Hematopoietic multipotent progenitor cell treated with erythropoietin and hydrocortisone succinate and interleukin-3 and kit ligand, for 17 days (in vitro differentiated cells): ENCODE data around the gene DPP8.

Source experiments
- DNase-seq: peaks from one replicate; pipeline ENCODE4 v3.0.0-alpha.2; 2015; ENCODE audit warnings: low spot score

The DPP8 gene

DNA sequence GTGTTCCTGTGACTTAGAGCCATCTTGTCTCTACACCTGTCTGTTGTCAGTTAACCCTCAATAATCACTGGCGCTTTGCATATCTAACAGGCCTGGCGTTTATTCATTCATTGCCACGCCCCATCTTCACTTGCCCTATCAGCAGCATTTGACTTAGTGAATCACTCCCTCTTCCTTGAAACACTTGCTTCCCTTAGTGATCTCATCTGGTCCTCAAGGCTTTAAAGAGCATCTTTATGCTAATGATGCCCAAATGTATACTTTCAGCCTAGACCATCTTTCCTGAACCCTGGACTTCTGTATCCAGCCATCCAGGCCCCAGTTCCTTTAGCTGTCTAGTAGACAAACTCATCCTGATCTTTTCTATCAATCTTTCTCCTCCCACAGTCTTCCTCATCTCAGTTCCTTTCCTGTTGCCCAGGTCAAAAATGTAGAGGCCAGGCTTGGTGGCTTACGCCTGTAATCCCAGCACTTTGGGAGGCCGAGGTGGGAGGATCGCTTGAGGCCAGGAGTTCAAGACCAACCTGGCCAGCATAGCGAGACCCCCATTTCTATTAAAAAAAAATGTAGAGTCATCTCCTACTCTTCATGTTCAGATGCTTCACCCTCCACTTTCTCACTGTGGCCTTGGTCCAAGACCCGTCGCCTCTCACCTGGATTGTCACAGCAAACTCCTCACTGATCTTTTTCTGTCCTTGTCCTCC, 93.4 kb downstream of the DPP8 start:
- DNase-seq = no peak

DNA sequence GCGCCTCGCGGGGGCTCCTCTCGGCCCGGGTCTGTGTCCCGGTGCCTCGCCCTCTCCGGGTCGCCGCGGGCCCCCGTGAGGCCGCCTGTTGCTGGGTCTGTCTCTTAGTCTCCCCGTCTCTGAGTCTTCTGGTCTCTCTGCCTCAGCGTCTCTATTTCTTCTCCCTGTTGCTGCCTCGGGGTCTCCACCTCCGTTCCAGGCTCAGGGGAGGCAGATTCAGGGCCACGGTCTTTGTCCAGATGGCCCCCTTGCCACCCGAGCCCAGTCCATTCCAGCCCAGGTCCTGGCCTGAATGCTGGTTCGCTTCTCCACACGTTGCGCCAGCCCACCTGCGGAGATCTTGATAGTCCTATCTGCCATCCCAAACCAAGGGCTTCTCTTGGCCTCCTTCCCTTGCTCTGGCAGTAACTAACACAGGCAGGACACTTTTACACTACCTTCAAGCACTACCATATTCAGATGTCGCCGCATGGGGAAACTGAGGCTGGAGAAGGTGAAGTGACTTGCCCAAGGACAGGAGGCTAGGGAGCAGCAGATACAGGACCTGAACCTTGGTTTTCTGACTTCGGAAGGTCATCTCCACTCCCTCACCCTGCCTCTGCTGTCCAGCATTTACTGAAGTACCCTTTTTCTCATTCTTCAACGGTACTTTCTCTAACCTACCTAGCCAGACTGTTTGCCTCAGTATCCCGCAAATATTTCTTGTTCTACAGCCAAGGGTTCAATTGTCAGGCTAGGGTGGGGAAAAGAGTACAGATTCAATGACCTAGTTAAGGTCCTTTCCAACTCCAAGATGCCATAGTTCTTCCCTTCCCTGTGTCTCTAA, 94.1 kb downstream of the DPP8 start:
- DNase-seq = no peak

DNA sequence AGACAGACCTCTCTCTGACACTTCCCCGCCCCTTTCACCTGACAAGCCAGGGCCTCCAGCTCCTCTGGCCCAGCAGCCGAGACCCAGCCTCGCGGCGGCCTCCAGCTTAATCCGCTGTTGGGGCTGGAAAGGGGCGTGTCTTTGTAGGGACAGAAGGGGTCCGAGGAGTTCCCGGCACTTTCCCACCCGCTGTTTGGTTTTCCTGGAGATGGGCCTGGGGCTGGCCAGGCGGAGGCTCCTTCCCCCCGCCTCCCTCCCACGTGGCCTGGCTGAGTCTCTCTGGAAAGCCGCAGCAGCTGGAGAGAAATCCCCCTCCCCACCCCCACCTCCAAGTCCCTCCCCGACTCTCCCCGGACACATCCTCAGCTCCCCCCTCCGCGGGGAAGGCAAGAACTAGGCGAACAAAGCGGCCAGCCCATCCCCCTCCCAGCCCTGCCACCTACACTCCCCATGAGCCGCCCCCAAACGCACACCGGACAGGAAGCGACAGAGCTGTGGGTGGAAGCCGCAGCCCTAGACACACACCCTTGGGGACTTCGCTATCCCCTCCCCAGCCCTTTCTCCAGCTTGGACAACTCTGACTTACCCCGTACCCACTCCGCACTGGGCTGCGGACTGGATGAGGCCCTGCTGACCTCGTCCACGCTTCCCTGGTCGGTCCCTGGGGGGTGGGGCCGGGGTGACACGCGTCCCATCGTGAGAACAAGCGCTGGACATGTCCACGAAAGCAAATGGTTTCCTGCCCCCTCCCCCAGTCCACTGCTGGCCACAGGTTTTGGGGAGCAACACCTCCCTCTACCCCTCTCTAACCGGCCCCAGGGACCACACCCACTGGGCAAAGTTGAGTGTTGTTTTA, 95.9 kb downstream of the DPP8 start:
- DNase-seq = no peak

DNA sequence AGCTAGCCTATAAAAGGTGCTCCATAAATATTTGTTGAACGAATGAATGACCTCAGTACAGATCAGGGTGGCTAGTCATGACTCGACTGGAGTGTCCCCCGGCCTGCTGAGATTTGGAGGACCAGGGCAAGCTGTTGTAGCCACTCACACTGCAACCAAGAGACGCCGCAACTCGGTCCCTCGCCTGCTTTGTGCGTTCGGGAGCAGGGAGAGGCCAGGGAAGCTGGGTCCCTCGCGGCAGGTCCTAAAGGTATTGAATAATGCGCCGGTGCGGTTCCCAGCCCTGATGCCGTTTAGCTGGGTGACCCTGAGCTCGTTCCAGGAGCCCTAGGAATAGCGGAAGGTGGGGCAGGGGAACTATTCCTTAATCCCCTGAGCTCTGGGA, 96.5 kb downstream of the DPP8 start:
- no peak for DNase-seq

DNA sequence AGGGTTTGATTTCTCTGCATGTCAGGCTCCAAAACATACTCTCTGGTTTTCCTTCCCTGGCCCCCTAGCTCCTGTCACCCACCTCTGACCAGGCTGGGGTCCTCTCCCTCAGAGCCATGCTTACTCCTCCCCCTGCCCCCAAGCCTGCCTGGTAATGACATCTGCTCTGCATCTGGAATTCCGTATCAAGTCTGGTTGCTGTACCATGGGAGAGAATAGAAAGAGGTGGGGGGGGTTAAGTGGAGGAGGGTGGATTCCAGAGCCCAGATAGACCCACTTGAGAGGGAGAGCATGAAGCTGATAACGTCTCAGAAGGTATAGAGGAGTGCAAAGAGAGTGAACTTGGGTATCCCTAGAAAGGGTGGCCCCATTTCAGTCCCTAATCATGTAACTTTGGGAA, 98.9 kb downstream of the DPP8 start:
- DNase-seq = no peak

DNA sequence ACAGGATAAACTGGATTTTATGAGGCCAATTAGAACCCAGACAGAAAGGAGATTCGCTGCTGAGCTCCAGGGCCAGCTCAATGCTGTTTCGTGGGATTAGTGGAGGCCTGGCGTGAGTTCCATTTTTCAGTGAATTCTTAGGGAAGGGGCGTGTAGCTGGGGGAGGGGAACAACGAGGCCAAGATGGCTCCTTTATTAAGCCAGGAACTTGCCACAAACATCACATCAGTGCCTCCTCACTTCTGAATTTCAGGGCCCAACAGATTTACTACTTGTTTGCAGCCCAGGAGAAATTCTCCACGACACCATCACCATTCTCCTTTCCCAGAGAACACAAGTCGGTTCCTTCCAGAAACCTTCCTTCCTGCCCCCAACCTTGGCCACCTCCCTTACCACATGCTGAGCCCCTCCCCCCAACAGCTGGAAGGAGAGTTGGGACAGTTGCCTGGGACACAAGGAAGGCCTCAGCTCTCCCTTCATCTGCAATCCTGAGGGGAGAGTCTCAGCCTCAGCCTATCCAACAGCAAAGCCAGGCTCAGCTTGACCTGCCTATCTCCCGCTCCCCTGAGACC, 100.6 kb downstream of the DPP8 start:
- DNase-seq = no peak

DNA sequence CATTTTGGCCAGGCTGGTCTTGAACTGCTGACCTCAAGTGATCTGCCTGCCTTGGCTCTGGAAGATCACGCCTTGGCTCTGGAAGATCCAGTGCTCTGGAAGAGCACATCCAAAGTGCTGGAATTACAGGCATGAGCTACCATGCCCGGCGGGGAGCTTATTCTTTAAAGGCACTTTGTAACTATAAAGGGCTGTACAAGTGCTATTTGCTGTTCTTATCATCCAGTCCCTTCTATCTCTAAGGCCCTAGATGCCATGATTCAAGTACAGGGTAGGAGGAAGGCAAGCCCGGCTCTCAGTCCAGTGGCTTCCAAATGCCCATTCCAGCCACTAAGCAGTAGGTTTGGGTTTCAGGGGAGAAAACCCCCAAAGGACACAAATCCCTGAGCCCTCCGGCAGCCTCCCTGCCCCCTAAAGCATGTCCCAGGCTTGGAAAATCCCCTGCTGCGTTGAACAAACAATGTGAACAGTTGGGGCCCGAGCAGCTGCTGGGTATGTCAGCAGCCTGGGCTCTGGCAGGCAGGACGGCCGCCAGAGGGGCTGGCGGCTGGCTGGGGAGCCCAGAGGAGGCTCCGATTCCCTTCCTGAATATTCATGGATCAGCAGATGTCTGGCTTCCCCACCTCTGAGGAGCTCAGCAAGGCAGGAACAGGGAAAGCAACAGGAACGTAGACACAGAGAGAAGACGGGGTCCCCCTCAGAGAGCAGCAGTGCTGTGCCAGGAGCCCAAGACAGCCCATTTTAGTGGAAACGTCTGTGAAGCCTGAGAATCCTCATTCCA, 102.5 kb downstream of the DPP8 start:
- no peak for DNase-seq

DNA sequence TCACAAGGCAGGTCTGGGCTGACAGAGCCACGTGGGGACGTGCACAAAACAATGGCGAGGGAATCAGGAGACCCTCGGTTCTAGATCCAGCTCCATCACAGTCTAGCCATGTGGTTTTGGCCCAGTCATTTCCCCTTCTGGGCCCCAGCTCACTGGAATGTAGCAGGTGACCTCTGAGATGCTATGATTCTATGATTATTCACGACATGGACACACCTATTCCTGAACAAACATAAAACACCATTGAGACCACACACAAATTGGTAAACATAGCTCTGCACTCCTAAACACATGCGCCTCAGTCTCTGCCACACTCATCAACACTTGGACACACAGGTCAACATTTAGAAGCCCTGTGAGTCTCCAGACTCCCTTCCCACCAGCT, 103.7 kb downstream of the DPP8 start:
- no peak for DNase-seq

DNA sequence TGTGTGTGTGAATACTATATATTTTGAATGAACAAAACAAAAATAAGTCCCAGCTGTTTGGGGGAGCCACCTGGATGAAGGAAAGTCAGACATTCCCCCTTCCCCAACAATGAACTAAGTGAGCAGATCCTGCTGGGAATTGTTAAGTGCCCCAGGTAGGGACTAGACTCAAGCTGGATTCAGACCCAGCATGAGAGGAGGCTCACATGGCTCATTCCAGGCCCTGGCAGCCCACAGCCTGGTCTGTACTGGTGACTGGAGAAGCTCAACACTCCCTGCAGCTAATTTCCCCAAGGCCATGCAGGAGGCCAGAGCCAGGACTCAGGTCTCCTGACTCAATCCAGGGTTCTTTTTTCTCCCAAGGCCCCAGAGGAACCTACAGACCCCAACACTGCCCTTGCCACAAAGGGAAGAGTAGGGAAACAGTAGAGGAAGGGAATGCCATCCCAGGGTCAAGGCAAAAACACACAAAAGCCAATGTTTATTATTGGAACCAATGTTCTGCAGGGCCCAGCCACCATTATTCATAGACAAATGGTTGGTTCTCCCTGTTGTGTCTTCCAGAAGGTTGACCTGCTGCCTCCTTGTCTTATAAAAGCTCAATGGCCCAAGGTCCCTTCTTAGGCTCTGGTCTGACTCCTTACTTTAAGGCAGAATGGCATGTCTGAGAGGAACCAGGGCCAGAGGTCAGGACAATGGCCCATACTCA, 104.3 kb downstream of the DPP8 start:
- no peak for DNase-seq

DNA sequence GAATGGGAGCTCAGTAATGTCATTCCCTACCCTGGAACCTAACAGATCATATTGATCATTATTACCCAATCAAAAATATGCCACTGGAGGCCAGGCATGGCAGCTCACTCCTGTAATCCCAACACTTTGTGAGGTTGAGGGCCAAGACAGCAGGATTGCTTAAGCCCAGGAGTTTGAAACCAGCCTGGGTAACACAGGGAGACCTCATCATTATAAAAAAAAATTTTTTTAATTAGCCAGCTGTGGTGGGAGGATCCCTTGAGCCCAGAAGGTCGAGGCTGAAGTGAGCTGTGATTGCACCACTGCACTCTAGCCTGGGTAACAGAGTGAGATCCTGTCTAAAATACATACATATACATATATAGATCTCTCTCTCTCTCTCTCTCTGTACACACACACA, 104.9 kb downstream of the DPP8 start:
- no peak for DNase-seq

DNA sequence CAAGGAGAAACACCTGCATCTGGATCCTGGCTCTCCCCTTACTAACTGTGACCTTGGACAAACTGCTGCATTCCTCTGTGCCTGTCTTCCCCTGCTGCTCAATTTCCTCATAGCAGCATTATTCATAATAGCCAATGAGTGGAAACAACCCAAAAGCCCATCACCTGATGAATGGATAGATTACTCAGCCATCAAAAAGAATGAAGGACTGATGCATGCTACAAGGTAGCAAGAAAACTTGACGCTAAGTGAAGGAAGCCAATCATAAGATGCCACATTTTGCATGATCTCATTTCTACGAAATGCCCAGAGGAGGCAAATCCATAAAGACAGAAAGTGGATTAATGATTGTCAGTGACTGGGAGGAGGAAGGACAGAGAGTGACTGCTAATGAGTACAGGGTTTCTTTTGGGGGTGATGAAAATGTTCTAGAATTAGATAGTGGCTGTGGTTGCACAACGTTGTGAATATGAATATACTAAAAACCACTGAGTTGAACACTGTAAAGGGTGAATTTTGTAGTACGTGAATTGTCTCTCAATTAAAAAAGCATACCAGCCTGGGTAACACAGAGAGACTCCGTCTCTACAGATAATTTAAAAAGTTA, 105.9 kb downstream of the DPP8 start:
- DNase-seq = no peak

DNA sequence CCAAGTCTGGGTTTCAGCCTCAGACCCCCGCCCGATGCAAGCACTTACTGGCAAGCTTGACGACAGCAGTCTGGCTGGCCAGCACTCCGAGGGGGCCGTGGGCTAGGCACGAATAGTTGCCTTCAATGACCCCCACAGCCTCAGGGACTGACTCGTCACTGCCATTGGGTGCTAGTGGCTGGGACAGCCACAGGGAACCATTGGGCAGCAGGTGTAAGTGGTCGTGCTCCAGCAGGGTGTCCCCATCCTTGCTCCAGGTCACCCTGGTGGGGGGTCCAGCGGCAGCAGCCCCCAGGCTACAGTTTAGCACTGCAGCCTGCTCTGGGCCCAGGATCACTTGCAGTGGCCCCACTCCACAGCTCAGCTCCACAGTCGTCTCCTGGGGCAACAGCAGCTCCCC, 106.5 kb downstream of the DPP8 start:
- no peak for DNase-seq

DNA sequence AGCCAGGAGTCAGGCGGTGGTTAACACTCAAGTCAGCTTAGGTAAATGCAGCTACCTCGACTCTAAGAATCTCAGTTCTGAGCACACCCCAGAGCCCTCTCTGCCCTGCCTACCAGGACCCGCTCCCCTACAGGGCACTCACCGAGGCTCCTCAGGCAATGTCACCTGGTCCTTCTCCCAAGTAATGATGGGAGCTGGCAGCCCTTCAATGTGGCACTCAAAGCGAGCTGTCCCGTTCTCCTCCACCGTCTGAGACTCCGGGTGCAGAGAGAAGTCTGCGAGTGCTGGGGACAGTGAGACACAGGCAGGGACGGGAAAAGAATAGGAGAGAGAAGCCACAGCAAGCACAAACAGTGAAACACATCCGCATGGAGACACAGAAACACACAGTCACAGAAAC, 107.5 kb downstream of the DPP8 start:
- no peak for DNase-seq

DNA sequence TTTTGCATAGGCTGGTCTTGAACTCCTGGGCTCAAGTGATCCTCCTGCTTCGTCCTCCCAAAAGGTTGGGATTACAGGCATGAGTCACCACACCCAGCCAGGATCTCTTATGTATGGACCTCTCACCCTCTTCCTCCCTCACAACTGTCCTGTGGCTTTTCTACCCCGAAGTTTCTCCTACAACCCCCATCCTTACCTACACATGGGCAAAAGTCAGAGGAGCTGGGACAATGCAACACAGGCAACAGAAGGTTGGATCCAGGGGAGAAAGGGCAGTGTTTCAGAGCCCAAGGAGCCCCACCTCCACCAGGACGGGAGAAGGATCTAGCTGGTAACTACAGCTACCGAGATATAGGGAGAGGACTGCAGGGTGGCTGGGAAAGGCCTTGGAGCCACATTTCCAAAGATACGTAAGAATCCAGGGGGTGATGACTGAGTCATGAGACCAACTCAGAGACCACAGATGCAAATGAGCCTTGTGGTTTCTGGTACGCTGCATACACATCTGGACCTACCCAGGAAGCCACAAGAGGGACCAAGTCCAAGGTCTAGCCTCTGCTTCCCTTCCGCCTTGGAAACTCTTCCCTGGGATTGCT, 108.4 kb downstream of the DPP8 start:
- no peak for DNase-seq

DNA sequence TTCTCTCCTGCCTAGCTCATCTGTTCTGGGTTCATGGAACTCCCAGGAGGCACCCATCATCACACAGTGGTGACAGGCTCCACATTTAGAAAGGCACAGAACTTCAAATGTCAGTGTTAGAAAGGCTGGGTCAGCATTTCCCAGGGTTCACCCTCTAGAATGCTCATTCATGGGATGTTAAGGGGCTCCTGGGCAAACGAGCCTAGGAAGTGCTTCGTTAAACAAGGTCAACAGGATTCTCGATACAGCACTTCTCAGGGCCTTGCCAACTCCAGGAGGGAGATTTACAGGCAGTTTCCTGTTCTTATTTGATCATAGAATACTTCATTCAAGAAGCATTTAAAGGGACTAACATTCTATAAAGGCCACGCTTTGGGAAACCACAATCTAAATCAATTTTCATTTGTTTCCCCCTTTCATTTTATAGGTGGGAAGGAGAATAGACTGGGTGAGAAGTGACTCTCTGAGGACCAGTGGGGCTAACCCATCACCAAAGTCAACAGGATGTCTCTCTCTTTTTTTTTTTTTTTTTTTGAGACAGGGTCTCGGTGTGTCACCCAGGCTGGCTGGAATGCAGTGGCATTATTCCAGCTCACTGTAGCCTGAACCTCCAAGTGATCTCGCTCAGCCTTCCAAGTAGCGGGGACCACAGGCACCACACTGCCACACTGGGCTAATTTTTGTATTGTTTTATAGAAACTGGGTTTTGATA, 109.0 kb downstream of the DPP8 start:
- no peak for DNase-seq

DNA sequence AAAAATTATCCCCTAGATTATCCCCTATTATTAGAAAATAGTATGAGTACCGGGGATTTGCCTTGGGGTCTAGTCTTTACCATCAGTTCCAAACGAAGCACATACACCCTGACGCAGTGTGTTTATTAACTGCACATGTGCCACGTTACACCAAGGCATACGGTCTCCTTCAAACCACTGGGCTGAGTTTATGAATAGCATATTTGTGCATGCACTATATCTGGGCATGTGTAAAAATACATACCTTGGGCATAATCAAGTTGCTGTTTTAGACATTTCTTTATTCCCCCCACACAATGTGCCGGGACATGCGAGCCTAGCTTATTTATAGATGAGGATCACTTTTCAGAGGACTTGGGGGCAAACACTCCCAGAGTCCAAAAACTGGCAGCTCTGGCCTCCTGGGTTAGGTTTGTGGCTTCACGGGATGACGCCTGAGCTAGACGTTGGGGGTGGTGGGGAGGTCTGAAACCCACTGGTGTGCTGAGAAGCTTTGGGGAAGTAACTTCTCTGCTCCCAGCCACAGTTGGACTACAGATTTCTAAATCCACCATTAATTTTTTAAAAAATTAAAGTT, 111.0 kb downstream of the DPP8 start:
- no peak for DNase-seq

DNA sequence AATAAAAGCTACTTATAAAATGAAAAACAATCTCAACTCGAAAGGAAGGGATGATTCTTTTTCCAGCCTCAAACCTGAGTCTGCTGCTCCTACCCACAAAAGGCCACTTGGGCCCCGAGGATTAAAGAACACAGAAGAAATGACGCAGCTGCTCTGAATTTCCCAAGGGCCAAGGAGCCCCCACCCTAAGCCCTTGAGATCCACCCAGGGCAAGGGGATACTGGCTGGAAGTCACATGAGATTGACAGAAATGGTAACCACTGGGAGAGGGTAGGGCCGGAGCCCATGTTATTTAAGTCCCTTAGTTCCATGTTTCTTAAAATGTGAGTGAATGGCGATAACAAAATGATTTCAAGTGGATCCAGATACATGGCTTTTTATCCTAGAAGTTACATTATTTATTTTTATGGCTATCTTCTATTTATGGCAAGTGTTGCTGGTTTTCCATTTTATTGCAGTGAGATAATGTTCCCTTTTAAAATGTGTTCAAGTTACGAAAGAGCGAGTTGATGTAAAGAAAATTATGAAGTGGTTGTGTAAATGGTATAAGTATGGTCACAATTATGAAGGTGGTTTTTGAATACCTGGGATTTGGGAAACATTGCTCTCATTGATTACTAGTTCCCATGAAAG, 111.6 kb downstream of the DPP8 start:
- DNase-seq = no peak

DNA sequence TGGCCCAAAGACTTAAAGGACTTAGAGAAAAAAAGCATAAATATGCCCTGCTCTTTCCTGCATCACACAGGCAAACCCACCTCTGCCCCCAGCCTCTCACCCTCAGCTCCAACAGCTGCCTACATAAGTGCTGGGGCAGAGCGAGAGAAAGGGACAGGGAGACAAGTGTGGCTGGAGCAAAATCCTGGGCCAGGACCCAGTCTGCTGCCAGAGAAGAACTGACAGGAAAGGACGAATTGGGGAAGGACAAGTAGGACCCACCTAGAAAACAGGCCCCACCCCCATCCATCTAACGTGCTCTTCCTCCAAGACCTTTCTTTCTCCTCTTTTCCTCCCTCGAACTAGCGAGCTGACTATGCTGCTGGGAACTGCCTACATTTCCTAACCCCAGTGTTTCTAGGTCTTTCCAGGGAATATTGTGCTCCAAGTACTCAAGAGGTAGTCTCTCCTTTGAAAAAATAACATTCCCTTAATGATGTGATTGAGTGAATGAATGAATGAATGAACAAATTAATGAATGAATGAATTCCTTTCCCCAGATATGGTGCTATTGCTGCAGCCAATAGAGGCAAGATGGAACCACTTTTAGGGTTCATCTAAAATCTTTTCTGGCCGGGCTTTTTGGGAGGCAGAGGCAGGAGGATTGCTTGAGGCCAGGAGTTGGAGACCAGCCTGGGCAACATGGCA, 113.2 kb downstream of the DPP8 start:
- no peak for DNase-seq
